Hepatocyte (in vitro differentiated cells): ENCODE measurements around the gene GSG1. TPM values are rescaled to one million over a fixed set of nuclear protein-coding genes. Genes with fewer than 3 reads are reported as not detected.

Experiments used
- DNase-seq: peaks from one replicate; pipeline ENCODE4 v3.0.0-alpha.2; 2016; ENCODE audit warnings: low spot score
- H2AFZ ChIP-seq: fragments of 200-600 bp; sonication (generic); 2 replicates; pipeline ENCODE4 v1.6.0; 2016; ENCODE audit warnings: antibody characterized with exemption, mild to moderate bottlenecking
- H3K27ac ChIP-seq: fragments of 200-600 bp; sonication (generic); 2 replicates; pipeline ENCODE4 v1.5.1; 2016; ENCODE audit warnings: mild to moderate bottlenecking
- H3K27me3 ChIP-seq: fragments of 200-600 bp; sonication (generic); 2 replicates; pipeline ENCODE4 v1.6.1; 2016
- H3K36me3 ChIP-seq: fragments of 200-600 bp; sonication (generic); replicated peaks from 2 replicates; pipeline ENCODE4 v1.5.1; 2016; ENCODE audit warnings: low read depth; ENCODE audit not compliant: insufficient read depth
- H3K4me1 ChIP-seq: fragments of 200-600 bp; sonication (generic); 2 replicates; pipeline ENCODE4 v1.5.1; 2016; ENCODE audit warnings: mild to moderate bottlenecking, moderate library complexity; ENCODE audit not compliant: insufficient read depth
- H3K4me2 ChIP-seq: fragments of 200-600 bp; sonication (generic); 2 replicates; pipeline ENCODE4 v1.6.0; 2016
- H3K4me3 ChIP-seq: fragments of 200-600 bp; sonication (generic); 2 replicates; pipeline ENCODE4 v1.5.1; 2016; ENCODE audit warnings: mild to moderate bottlenecking
- H3K79me2 ChIP-seq: fragments of 200-600 bp; sonication (generic); 2 replicates; pipeline ENCODE4 v1.6.0; 2017; ENCODE audit warnings: mild to moderate bottlenecking
- H3K9me2 ChIP-seq: fragments of 200-600 bp; sonication (generic); replicated peaks from 2 replicates; pipeline ENCODE4 v1.6.0; 2017; ENCODE audit warnings: mild to moderate bottlenecking; ENCODE audit not compliant: insufficient read depth
- H3K9me3 ChIP-seq: fragments of 200-600 bp; sonication (generic); 2 replicates; pipeline ENCODE4 v1.5.1; 2016; ENCODE audit warnings: low read depth, mild to moderate bottlenecking
- H4K20me1 ChIP-seq: fragments of 200-600 bp; sonication (generic); 2 replicates; pipeline ENCODE4 v1.6.0; 2016; ENCODE audit warnings: mild to moderate bottlenecking; ENCODE audit not compliant: insufficient read depth, poor library complexity, severe bottlenecking
- EZH2 ChIP-seq: fragments of 200-600 bp; sonication (generic); IDR thresholded peaks from 2 replicates; pipeline ENCODE4 v1.6.1; 2016; ENCODE audit warnings: antibody characterized with exemption, mild to moderate bottlenecking, borderline replicate concordance
- EZH2phosphoT487 ChIP-seq: fragments of 200-600 bp; sonication (generic); IDR thresholded peaks from one replicate; pipeline ENCODE4 v1.6.1; 2018; ENCODE audit warnings: antibody characterized with exemption, mild to moderate bottlenecking, low read depth, moderate library complexity; ENCODE audit not compliant: unreplicated experiment, severe bottlenecking
- WGBS: methylation state at CpG from one replicate; pipeline ENCODE4 v1.1.6; 2016; ENCODE audit warnings: low lambda C conversion rate; ENCODE audit errors: missing lambda C conversion rate; 5-methylcytosine and 5-hydroxymethylcytosine counted together
- polyA plus RNA-seq: library from polyadenylated mRNA; unstranded; fragments of >200 nt; fragmentation: Nextera tagmentation; extraction: Ambion mirVana; gene quantifications from 2 replicates; pipeline ENCODE4 v1.2.1, GENCODE V29; 2016
- total RNA-seq: library from RNA; depleted of rRNA; stranded (reverse); fragments of >200 nt; gene quantifications from 2 replicates; pipeline ENCODE4 v1.2.3, GENCODE V29; 2014
- TF ChIP-seq, protein P1 (sequence below): fragments of 200-600 bp; sonication (generic); IDR thresholded peaks from 2 replicates; pipeline ENCODE4 v1.5.1; 2016; ENCODE audit warnings: antibody characterized with exemption, mild to moderate bottlenecking; ENCODE audit not compliant: poor library complexity

The GSG1 gene
- total and polyA plus RNA-seq, 2 experiments from 2014 or later: 0.37 TPM; not detected in 1

DNA sequence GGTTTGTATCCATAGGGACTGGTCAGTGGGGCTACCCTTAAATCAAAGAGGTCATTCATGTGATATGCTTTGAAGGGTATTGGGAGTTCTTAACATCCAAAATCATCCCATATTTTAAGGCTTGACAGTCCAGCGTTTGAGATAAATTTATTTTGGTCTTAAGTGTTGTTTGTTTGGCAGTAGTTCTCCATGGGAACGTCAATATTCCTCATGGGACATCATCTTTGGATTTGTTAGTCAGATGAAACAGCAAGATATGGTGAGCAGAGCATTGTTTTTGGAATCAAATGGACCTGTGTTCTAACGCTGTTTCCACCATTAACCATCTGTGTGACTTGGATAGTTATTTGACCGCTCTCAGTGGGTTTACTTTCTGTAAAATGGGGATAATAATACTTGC lies 45.9 kb upstream of the GSG1 start:
- TF ChIP-seq EZH2phosphoT487: no peak
- TF ChIP-seq EZH2: no peak
- TF ChIP-seq, protein P1, sequence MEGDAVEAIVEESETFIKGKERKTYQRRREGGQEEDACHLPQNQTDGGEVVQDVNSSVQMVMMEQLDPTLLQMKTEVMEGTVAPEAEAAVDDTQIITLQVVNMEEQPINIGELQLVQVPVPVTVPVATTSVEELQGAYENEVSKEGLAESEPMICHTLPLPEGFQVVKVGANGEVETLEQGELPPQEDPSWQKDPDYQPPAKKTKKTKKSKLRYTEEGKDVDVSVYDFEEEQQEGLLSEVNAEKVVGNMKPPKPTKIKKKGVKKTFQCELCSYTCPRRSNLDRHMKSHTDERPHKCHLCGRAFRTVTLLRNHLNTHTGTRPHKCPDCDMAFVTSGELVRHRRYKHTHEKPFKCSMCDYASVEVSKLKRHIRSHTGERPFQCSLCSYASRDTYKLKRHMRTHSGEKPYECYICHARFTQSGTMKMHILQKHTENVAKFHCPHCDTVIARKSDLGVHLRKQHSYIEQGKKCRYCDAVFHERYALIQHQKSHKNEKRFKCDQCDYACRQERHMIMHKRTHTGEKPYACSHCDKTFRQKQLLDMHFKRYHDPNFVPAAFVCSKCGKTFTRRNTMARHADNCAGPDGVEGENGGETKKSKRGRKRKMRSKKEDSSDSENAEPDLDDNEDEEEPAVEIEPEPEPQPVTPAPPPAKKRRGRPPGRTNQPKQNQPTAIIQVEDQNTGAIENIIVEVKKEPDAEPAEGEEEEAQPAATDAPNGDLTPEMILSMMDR: no peak
- Histone ChIP-seq H3K27me3 (no peaks in the 10 kb centered on the region), H3K79me2 (no peaks in the 10 kb centered on the region), H3K36me3 (no peaks in the 10 kb centered on the region), H3K4me2 (no peak overlapping the region), H4K20me1 (no peaks in the 10 kb centered on the region), H3K9me3 (no peaks in the 10 kb centered on the region), H2AFZ (no peak overlapping the region), H3K4me1 (peaks cover 15% of the 10 kb centered on the region), H3K9me2 (no peaks in the 10 kb centered on the region), H3K4me3 (no peak overlapping the region), H3K27ac (no peak overlapping the region)
- DNase-seq: no peak
- WGBS: 92% methylated on average over 4 of the region's 4 CpGs

DNA sequence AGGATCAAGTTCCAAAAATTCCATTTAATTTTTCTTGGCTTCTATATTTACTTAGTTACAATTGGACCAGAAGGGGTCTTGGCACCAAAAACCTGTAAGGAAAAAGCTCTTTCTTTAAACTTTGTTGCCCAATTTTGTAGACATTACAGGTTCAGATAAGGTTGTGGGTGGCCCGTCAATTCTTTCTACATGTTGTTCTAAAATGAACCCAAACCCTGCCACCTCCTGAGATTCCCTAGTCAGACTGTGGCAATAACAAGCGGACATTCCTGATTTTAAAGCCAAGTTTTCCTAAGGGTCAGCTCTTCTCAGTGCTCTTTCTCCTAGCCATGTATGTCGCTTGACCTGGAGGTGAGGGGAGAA lies 45.0 kb upstream of the GSG1 start:
- H3K27me3 ChIP-seq: no peaks in the 10 kb centered on the region
- H3K4me3 ChIP-seq: no peak overlapping the region
- TF ChIP-seq, protein P1: no peak
- TF ChIP-seq EZH2phosphoT487: no peak
- TF ChIP-seq EZH2: no peak
- H3K4me2 ChIP-seq: peak overlapping the region; percentile 7
- H3K4me1 ChIP-seq: peaks cover 15% of the 10 kb centered on the region
- no peak overlapping the region for H2AFZ ChIP-seq
- no peaks in the 10 kb centered on the region for H3K9me3 ChIP-seq
- H4K20me1 ChIP-seq: no peaks in the 10 kb centered on the region
- no peaks in the 10 kb centered on the region for H3K9me2 ChIP-seq
- peak overlapping the region; percentile 24 for H3K27ac ChIP-seq
- H3K36me3 ChIP-seq: no peaks in the 10 kb centered on the region
- no peak for DNase-seq
- WGBS: 71% methylated on average over 3 of the region's 3 CpGs
- H3K79me2 ChIP-seq: no peaks in the 10 kb centered on the region

DNA sequence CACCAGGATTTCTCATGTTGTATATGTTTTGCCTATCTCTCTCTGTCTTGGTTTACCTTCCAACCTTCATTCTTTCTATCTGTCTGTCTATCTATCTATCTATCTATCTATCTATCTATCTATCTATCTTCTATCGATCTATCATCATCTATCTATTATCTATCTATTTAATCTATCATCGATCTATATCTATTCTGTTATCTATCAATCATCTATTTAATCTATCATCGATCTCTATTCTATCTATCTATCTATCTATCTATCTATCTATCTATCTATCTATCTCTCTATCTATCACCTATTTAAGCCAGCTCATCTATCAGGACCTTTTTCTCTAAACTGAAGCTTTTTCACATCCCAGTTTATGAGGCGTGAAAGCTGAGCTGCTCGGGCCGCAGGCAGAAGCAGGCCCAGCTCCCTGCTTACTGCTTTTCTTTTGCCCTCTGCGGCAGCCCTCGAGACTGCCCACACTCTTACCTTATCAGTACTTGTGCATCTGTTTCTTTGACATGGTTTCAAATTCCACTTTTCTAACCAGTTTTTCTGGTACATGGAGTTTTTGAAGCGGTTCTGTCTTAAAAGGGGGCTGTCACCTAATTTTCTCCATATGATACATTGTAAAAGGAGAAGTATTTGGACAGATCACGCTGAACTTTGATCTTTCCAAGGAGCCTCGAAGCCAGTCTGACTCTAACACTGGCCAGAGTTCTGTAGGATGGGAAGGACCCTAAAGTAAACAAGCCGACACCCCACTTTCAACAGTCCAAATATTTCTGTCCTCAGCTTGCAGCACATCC lies 44.4 kb upstream of the GSG1 start:
- TF ChIP-seq EZH2: no peak
- TF ChIP-seq, protein P1: no peak
- no peak for TF ChIP-seq EZH2phosphoT487
- Histone ChIP-seq H2AFZ (no peak overlapping the region), H3K9me3 (no peaks in the 10 kb centered on the region), H3K79me2 (no peaks in the 10 kb centered on the region), H3K27ac (peak overlapping the region; percentile 24), H3K4me2 (peak overlapping the region; percentile 7), H3K4me1 (peaks cover 15% of the 10 kb centered on the region), H3K9me2 (no peaks in the 10 kb centered on the region), H4K20me1 (no peaks in the 10 kb centered on the region), H3K36me3 (no peaks in the 10 kb centered on the region), H3K27me3 (no peaks in the 10 kb centered on the region), H3K4me3 (no peak overlapping the region)
- peak; percentile 44 for DNase-seq
- WGBS: 41% methylated on average over 12 of the region's 12 CpGs
